Measurements from ENCODE around the gene CDC6.

CDC6 gene

DNA sequence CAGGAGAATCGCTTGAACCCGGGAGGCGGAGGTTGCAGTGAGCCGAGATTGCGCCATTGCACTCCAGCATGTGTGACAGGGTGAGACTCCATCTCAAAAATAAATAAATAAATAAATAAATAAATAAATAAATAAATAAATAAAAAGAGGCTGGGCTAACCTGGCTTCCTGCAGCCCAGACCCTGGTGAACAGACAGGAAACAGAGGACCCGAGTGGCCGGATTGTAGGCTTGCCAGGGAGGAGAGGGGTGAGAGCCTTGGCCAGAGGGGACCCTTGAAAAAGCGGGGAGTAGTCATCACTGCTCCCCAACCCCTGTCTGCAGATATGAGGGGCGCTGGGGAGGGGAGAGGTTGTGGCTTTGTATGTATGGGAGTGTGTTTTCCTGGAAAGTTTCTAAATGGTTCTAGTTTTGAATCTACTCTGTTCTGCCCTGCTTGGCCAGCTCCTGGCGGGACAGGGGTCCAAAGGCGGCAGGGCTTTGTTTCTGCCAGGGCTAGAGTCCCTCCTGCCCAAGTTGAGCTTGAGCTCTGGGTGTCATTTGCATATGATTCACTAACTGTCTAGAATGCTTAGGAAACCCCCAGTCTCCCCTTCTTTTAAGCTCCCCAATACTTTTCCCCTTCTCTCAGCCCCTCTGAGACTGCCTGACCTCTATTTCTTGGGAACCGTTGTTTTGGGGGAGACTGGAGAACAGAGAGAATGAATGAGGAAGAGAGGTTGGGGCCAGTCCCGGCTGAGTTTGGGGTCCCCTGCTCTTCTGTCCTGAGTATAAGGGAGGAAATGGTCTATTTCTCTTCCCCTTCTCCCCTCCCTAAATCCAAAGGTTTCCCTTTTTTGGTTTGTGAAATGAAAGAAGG, 37.7 kb downstream of the CDC6 start:
- DNase-seq = no peak

DNA sequence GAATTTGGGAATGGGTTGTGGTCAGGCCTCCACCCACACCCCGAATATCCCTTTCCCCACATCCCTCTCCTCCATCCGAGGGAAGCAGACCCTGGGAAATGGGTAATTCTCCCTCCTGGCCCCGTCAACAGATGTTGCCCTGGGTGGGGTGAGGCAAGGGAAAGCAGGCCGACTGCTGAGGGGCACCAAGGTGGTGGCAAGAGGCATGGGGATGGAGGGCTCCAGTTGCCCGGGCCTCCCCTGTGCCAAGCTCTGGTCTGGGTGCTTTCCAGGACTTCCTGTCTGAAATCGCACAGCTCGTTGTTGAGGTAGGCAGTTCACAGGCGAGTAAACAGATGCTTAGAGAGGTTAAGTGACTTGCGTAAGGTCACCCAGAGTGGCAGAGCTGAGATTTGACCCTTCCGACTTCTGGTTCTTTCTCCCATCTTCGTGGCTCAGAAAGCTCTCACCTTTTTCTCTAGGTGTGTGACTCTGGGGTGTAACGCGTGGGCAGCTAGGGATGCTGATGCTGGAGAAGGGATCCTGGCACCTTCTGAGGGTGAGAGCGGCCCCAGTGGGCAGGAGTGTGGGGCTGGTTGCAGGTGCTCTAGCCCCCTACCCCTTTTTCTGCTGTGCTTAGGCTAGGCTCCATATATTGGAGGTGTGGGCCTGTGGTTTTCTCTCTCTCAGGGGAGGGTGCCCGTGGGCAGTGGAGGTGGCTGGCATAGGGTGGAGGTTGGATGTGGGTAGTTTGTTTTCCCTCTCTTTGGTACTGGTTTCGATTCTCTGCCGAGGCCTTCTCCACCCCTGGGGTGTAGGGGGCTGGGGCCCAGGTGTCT, 38.5 kb downstream of the CDC6 start:
- peak; percentile 54 for DNase-seq

- DNase-seq = no peak
Measured at GRCh38 chr17:40326832-40327199, 39.1 kb downstream of the CDC6 start.

DNA sequence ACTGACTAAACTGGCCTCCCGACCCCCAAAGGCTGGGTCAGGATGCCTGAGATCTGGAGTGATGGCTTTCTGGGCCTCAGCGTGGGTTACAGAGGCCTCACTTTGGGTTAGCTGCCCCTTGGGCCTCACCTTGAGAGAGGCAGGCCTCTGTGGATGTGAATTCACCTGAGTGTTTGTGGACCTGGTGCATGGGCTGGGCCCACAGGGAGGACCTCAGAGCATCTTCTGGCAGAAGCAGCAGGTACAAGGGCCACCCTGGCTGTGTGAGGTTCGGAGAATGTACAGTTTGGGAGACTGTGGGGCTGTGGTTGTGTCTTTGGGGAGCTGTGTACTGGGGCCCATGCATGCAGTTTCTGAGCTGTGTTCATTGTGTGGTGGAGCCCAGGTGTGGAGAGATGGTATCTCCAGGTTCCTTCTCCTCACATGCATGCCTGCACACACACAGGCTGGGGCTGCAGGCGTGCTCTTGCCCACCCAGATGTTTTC, 39.6 kb downstream of the CDC6 start:
- DNase-seq = no peak

- no peak for DNase-seq
Measured at GRCh38 chr17:40327735-40328385, 40.2 kb downstream of the CDC6 start.

GRCh38 chr17:40328386-40328766, 40.7 kb downstream of the CDC6 start:
- no peak for DNase-seq

- no peak for DNase-seq
Measured at GRCh38 chr17:40329839-40330794, 42.4 kb downstream of the CDC6 start.

GRCh38 chr17:40330850-40331470, 43.3 kb downstream of the CDC6 start:
- DNase-seq = no peak

DNA sequence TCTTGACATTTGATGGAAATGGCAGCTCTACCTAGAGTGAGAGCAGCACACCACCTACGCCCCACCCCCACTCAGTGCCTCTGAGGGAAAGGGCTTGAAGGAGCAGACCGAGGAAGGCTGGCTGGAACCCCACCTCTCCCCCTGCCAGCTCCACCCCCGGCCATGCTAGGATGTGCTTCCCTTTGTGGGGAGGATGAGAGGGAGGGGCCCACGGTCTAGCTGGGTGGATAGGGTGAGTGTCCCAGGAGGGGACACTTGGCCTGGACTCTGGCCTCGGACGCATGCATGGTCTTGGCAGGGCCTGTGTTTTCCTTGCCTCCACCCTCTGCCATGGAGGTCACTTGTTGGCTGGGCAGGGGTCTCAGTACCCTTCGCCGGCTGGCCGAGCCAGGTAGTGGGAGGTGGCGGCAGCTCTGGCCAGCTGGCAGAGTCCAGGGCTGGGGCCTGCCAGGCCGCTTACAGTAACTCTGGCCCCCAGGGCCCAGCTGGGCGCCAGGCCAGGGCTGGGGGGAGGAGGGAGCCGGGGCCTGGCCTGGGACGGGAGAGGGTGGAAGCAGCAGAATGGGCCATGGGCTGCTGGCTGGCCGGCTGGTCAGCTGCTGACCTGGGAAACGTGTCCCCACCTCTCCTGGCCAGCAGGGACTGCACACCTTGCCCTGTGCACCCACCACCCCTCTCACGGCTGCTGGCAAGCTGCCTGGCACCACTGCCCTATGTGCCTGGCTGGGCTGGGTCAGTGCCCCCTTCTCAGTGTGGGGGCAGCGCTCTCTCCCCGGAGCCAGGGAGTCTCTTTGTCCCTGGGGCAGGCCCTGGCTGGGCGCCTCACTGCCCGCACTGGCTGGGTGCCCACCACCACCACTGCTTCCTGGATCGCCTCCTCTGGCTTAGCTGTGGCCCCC, 44.3 kb downstream of the CDC6 start:
- DNase-seq = no peak

GRCh38 chr17:40333781-40334448, 46.2 kb downstream of the CDC6 start:
- no peak for DNase-seq

DNA sequence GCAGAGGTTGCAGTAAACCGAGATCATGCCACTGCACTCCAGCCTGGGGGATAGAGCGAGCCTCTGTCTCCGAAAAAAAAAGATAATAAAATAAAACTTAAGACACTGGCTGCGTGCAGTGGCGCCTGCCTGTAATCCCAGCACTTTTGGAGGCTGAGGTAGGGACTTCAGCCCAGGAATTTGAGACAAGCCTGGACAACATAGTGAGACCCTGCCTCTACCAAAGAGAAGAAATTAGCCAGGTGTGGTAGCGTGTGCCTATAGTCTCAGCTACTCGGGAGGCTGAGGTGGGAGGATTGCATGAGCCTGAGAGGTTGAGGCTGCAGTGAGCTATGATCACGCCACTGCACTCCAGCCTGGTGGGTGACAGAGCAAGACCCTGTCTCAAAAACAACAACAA, 47.9 kb downstream of the CDC6 start:
- DNase-seq = no peak

DNA sequence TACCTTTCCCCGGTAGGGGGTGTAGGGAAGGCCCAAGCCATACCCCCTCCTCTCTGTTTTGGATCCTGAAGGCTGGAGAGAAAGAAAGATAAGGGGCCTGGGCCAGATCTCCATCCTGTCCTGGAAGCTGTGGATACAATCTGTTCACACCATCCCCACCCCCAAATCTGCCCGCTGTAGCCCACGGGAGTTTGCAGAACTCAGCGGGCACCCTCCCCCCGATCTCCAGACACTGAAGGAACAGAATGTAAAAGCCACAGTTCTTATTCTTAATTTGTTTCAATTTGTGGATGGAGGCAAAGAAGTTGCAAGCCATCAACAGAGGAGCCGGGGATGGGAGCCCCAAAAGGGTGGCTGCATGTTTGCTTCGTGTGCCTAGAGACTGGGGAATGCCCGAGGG, 49.7 kb downstream of the CDC6 start:
- DNase-seq = no peak

GRCh38 chr17:40338058-40338457, 50.4 kb downstream of the CDC6 start:
- no peak for DNase-seq

DNA sequence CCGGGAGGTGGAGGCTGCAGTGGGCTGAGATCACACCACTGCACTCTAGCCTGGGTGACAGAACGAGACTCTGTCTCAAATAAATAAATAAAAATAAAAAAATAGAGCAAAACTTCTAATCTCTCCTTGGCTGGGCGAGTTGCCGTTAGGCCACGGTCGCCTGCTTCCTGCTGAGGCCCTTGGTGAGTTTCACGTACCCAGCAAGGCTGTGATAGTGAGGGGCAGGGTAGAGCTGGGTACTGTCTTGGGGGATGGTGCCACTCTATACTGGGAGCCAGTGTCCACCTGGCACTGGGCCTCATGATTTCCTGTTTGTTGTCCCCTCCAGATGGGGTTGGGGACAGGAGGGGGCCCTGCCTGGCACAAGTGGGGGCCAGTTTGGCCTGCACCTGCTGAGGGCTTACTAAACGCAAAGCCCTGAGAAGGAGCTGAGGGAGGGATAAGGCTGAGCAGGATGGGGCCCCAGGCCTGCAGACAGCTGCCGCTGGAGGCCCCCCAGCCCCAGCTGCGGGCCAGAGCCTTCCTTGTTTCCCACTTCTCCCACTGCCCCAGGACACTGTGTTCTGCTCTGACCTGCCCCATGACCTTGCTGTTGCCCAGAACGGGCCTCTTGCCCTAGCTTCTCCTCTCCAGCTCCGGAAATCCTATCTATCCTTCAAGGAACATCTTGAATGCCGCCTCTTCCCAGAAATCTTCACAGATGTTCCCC, 51.4 kb downstream of the CDC6 start:
- no peak for DNase-seq

DNA sequence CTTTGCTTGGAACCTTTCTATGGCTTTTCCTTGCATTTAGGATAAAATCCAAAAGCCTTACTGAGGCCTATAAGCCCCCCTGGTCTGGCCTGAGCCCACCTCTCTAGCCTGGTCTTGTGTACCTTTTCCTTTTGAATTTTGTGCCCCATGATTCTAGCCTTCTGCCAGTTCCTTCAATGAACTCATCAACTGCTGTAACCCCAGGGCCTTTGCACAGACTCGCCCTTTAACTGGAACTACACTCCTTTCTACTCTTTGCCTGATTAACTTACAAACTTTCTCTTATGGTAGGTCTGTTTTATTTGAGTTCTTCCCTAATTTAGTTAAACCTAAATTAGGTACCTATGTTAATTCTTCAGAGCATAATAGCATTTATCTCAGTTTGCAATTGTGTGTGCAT, 52.6 kb downstream of the CDC6 start:
- no peak for DNase-seq

DNA sequence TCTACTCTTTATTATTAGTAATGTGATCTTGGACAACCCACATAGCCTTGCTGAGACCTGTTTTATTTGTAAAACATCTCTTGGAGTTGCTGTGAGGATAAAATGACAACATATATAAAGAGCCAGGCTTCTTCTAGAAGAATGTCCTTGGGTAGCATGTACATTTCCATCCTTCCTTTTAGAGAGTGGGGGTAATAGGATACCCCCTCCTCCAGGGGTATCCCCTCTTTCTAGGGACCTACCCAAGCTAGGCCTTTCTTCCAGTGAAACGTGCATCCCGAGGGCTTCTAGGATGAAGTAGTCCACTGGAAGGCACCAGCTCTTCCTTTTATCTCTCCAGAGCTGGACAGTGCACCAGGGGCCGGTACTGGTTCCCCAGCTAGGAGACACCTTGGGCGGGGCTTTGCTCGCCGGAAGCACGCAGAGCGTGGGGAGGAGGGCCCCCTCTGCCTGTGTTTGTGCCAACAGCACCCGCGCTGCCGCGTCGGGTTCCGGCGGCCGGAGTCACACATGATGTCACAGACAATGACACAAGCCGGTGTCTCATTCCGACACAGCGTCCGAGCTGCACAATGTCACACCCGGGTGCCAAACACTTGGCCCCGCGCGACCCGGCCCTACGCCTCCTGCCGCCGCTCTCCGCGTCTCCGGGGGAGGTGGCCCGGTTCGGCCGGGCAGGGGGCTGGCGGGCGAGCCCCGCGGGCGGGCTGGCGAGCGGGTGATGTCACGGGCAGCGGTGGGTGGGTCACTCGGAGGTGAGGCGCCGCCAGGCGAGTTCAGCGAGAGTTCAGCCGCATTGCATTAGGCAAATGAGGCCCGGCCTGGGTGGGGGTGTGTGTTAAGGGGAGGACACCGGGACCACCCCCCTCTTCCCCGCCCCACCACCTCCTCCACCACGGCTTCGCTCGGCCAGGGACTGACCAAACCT, 53.5 kb downstream of the CDC6 start:
- DNase-seq = peak; percentile 85

GRCh38 chr17:40341808-40342503, 54.3 kb downstream of the CDC6 start:
- no peak for DNase-seq

Measured in activated gamma-delta T cell treated with Interleukin-2 at 50 U/mL for 16 hours (primary cell).